HEK293 (cell line): ENCODE data around the gene LGALSL.

Experiments
- CTCF ChIA-PET: fragments of 350-600 bp; formaldehyde crosslinking; extraction: SDS; loops from one replicate; lab custom pipeline; 2021; ENCODE audit warnings: antibody characterized with exemption; lab: Yijun Ruan, JAX
- POLR2A ChIA-PET: fragments of 300-600 bp; formaldehyde crosslinking; extraction: SDS; loops from one replicate; lab custom pipeline; 2020; ENCODE audit warnings: antibody characterized with exemption, inconsistent platforms; lab: Yijun Ruan, JAX
- H3K27ac ChIP-seq: fragments of 200-500 bp; sonication (Bioruptor generic); 2 replicates; pipeline ENCODE4 v1.5.1; 2014; ENCODE audit warnings: low read depth, low read length, control low read depth, inconsistent platforms; ENCODE audit errors: extremely low read depth
- H3K36me3 ChIP-seq, 2 experiments: fragments of 200-500 bp in 1 of 2; sonication (Bioruptor generic) in 1 of 2; 1 replicate in 1 of 2; 2 replicates in 1 of 2; pipeline ENCODE4 v1.5.1; 2014 to 2017; ENCODE audit warnings: inconsistent platforms in 2 of 2, low read length in 2 of 2; ENCODE audit not compliant: control insufficient read depth in 2 of 2, insufficient read depth in 1 of 2
- H3K4me1 ChIP-seq: fragments of 200-500 bp; sonication (Bioruptor generic); 2 replicates; pipeline ENCODE4 v1.5.1; 2014; ENCODE audit warnings: mild to moderate bottlenecking, low read length, inconsistent platforms; ENCODE audit not compliant: control insufficient read depth, insufficient read depth
- H3K4me3 ChIP-seq: 2 replicates; pipeline ENCODE4 v1.5.1; 2011; ENCODE audit warnings: low read depth, mild to moderate bottlenecking, control low read depth, low read length, moderate library complexity
- H3K9me3 ChIP-seq: fragments of 200-500 bp; sonication (Bioruptor generic); 2 replicates; pipeline ENCODE4 v1.5.1; 2014; ENCODE audit warnings: low read depth, low read length, inconsistent platforms; ENCODE audit not compliant: control insufficient read depth, insufficient read depth
- GLIS1 ChIP-seq: fragments of 450-650 bp; formaldehyde crosslinking; IDR thresholded peaks from 2 replicates; pipeline ENCODE4 v1.5.1; 2016; ENCODE audit warnings: missing biosample characterization, missing genetic modification characterization
- OSR2 ChIP-seq: fragments of 450-650 bp; formaldehyde crosslinking; IDR thresholded peaks from 2 replicates; pipeline ENCODE4 v1.5.1; 2016; ENCODE audit warnings: missing biosample characterization, missing genetic modification characterization
- ZBTB26 ChIP-seq: fragments of 450-650 bp; formaldehyde crosslinking; optimal IDR thresholded peaks from 2 replicates; pipeline ENCODE3; 2016; ENCODE audit warnings: missing biosample characterization, mild to moderate bottlenecking, missing genetic modification characterization
- ZBTB44 ChIP-seq: fragments of 450-650 bp; IDR thresholded peaks from 2 replicates; pipeline ENCODE4 v1.5.1; 2018; ENCODE audit warnings: missing biosample characterization, mild to moderate bottlenecking, missing genetic modification characterization
- ZEB2 ChIP-seq: fragments of 450-650 bp; formaldehyde crosslinking; IDR thresholded peaks from 2 replicates; pipeline ENCODE4 v1.5.1; 2016; ENCODE audit warnings: missing biosample characterization, missing genetic modification characterization
- ZFHX2 ChIP-seq: fragments of 450-650 bp; formaldehyde crosslinking; conservative IDR thresholded peaks from 2 replicates; pipeline ENCODE4 v1.5.1; 2016; ENCODE audit warnings: missing biosample characterization, missing genetic modification characterization
- ZNF114 ChIP-seq: fragments of 450-650 bp; formaldehyde crosslinking; IDR thresholded peaks from 2 replicates; pipeline ENCODE4 v1.5.0; 2017; ENCODE audit warnings: missing biosample characterization, missing genetic modification characterization
- ZNF335 ChIP-seq: fragments of 450-650 bp; formaldehyde crosslinking; conservative IDR thresholded peaks from 2 replicates; pipeline ENCODE4 v1.5.1; 2016; ENCODE audit warnings: missing biosample characterization, missing genetic modification characterization
- ZNF398 ChIP-seq: fragments of 450-650 bp; formaldehyde crosslinking; IDR thresholded peaks from 2 replicates; pipeline ENCODE4 v1.5.1; 2017; ENCODE audit warnings: missing biosample characterization, missing genetic modification characterization
- ZNF433 ChIP-seq: fragments of 450-650 bp; formaldehyde crosslinking; IDR thresholded peaks from 2 replicates; pipeline ENCODE4 v1.5.1; 2016; ENCODE audit warnings: missing biosample characterization, missing genetic modification characterization, low read depth
- ZNF529 ChIP-seq: fragments of 450-650 bp; formaldehyde crosslinking; IDR thresholded peaks from 2 replicates; pipeline ENCODE4 v1.5.1; 2017; ENCODE audit warnings: missing genetic modification characterization, missing biosample characterization; ENCODE audit not compliant: insufficient replicate concordance
- ZNF571 ChIP-seq: fragments of 450-650 bp; formaldehyde crosslinking; IDR thresholded peaks from 2 replicates; pipeline ENCODE4 v1.5.0; 2017; ENCODE audit warnings: missing biosample characterization, missing genetic modification characterization
- ZNF776 ChIP-seq: fragments of 450-650 bp; formaldehyde crosslinking; IDR thresholded peaks from 2 replicates; pipeline ENCODE4 v1.5.0; 2017; ENCODE audit warnings: missing biosample characterization, missing genetic modification characterization, borderline replicate concordance
- TF ChIP-seq, protein P1 (sequence below): fragments of 450-650 bp; formaldehyde crosslinking; IDR thresholded peaks from 2 replicates; pipeline ENCODE4 v1.5.1; 2016; ENCODE audit warnings: missing biosample characterization, missing genetic modification characterization, borderline replicate concordance
- TF ChIP-seq, protein P2 (sequence below): fragments of 450-650 bp; formaldehyde crosslinking; IDR thresholded peaks from 2 replicates; pipeline ENCODE4 v1.5.1; 2017; ENCODE audit warnings: missing biosample characterization, missing genetic modification characterization
- TF ChIP-seq, protein P3 (sequence below): fragments of 450-650 bp; formaldehyde crosslinking; IDR thresholded peaks from 2 replicates; pipeline ENCODE4 v1.5.1; 2016; ENCODE audit warnings: missing biosample characterization, missing genetic modification characterization

The LGALSL gene

GRCh38 chr2:64448041-64448426 lies 5.9 kb upstream of the LGALSL start:
- H3K27ac ChIP-seq, result no peak overlapping the region
- H3K4me1 ChIP-seq, result peaks cover 8% of the 10 kb centered on the region
- no peaks in the 10 kb centered on the region for H3K36me3 ChIP-seq
- no peaks in the 10 kb centered on the region for H3K9me3 ChIP-seq
- CTCF ChIA-PET, result interaction anchor here (0.6 to 2.4 kb wide), 3 partner anchors 40 to 84 kb away, joined by 3 to 10 read pairs (median 3); no protein-coding TSS in a partner anchor
- POLR2A ChIA-PET, result no interaction called here
- H3K4me3 ChIP-seq, result no peak overlapping the region
- TF ChIP-seq ZNF335 (tag by site-specific recombination), result peak; percentile 50; the same call in 1 of the 2 replicates
- TF ChIP-seq, protein P1, sequence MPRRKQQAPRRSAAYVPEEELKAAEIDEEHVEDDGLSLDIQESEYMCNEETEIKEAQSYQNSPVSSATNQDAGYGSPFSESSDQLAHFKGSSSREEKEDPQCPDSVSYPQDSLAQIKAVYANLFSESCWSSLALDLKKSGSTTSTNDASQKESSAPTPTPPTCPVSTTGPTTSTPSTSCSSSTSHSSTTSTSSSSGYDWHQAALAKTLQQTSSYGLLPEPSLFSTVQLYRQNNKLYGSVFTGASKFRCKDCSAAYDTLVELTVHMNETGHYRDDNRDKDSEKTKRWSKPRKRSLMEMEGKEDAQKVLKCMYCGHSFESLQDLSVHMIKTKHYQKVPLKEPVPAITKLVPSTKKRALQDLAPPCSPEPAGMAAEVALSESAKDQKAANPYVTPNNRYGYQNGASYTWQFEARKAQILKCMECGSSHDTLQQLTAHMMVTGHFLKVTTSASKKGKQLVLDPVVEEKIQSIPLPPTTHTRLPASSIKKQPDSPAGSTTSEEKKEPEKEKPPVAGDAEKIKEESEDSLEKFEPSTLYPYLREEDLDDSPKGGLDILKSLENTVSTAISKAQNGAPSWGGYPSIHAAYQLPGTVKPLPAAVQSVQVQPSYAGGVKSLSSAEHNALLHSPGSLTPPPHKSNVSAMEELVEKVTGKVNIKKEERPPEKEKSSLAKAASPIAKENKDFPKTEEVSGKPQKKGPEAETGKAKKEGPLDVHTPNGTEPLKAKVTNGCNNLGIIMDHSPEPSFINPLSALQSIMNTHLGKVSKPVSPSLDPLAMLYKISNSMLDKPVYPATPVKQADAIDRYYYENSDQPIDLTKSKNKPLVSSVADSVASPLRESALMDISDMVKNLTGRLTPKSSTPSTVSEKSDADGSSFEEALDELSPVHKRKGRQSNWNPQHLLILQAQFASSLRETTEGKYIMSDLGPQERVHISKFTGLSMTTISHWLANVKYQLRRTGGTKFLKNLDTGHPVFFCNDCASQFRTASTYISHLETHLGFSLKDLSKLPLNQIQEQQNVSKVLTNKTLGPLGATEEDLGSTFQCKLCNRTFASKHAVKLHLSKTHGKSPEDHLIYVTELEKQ (tag by site-specific recombination), result no peak

GRCh38 chr2:64451051-64451450 lies 2.9 kb upstream of the LGALSL start:
- ChIA-PET POLR2A (no interaction called here), CTCF (no interaction called here)
- no peak for TF ChIP-seq ZNF529 (tag by site-specific recombination)
- TF ChIP-seq GLIS1 (tag by site-specific recombination), result no peak
- TF ChIP-seq ZNF776 (tag by site-specific recombination), result no peak
- Histone ChIP-seq H3K4me1 (peaks cover 13% of the 10 kb centered on the region), H3K27ac (no peak overlapping the region), H3K9me3 (no peaks in the 10 kb centered on the region), H3K4me3 (no peak overlapping the region), H3K36me3 (peaks cover 0 to 2% of the 10 kb centered on the region in 2 experiments; a peak in 1 of 3 replicates)

- H3K4me3 ChIP-seq, result peak overlapping the region; percentile 77
- no peaks in the 10 kb centered on the region for H3K9me3 ChIP-seq
- H3K4me1 ChIP-seq, result peaks cover 10% of the 10 kb centered on the region; the same call in 1 of the 2 replicates
- POLR2A ChIA-PET, result interaction anchor here (0.9 to 1.6 kb wide), 3 partner anchors 68 to 124 kb away, joined by 3 to 4 read pairs (median 4); partner anchors contain the start of gene AFTPH
- CTCF ChIA-PET, result interaction anchor here (2.4 kb wide), 1 partner anchor 124 kb away, joined by 11 read pairs; no protein-coding TSS in a partner anchor
- H3K27ac ChIP-seq, result peak overlapping the region; percentile 84; the same call in 1 of the 2 replicates
- H3K36me3 ChIP-seq, result peaks cover 28 to 37% of the 10 kb centered on the region in 2 experiments
- TF ChIP-seq, protein P2, sequence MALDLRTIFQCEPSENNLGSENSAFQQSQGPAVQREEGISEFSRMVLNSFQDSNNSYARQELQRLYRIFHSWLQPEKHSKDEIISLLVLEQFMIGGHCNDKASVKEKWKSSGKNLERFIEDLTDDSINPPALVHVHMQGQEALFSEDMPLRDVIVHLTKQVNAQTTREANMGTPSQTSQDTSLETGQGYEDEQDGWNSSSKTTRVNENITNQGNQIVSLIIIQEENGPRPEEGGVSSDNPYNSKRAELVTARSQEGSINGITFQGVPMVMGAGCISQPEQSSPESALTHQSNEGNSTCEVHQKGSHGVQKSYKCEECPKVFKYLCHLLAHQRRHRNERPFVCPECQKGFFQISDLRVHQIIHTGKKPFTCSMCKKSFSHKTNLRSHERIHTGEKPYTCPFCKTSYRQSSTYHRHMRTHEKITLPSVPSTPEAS (tag by site-specific recombination), result no peak
- TF ChIP-seq ZNF114 (tag by site-specific recombination), result no peak
- TF ChIP-seq, protein P3, sequence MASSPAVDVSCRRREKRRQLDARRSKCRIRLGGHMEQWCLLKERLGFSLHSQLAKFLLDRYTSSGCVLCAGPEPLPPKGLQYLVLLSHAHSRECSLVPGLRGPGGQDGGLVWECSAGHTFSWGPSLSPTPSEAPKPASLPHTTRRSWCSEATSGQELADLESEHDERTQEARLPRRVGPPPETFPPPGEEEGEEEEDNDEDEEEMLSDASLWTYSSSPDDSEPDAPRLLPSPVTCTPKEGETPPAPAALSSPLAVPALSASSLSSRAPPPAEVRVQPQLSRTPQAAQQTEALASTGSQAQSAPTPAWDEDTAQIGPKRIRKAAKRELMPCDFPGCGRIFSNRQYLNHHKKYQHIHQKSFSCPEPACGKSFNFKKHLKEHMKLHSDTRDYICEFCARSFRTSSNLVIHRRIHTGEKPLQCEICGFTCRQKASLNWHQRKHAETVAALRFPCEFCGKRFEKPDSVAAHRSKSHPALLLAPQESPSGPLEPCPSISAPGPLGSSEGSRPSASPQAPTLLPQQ (tag by site-specific recombination), result no peak
- no peak; the same call in 1 of the 2 replicates for TF ChIP-seq ZEB2
- peak; percentile 69 for TF ChIP-seq ZFHX2
- TF ChIP-seq ZNF335 (tag by site-specific recombination), result 0 out of 2 replicates have a peak, but pooled peaks have one; percentile 26
- TF ChIP-seq ZNF398 (tag by site-specific recombination), result no peak; the same call in 1 of the 2 replicates
- no peak for TF ChIP-seq ZNF433 (tag by site-specific recombination)
- no peak for TF ChIP-seq ZNF571
- TF ChIP-seq OSR2 (tag by site-specific recombination), result no peak
- no peak for TF ChIP-seq ZBTB44 (tag by site-specific recombination)
- TF ChIP-seq ZBTB26 (tag by site-specific recombination), result peak; percentile 90
Measured at GRCh38 chr2:64454386-64455332, 697 bp downstream of the LGALSL start.
